ENCODE results near the gene FGFR2.

FGFR2 gene

DNA sequence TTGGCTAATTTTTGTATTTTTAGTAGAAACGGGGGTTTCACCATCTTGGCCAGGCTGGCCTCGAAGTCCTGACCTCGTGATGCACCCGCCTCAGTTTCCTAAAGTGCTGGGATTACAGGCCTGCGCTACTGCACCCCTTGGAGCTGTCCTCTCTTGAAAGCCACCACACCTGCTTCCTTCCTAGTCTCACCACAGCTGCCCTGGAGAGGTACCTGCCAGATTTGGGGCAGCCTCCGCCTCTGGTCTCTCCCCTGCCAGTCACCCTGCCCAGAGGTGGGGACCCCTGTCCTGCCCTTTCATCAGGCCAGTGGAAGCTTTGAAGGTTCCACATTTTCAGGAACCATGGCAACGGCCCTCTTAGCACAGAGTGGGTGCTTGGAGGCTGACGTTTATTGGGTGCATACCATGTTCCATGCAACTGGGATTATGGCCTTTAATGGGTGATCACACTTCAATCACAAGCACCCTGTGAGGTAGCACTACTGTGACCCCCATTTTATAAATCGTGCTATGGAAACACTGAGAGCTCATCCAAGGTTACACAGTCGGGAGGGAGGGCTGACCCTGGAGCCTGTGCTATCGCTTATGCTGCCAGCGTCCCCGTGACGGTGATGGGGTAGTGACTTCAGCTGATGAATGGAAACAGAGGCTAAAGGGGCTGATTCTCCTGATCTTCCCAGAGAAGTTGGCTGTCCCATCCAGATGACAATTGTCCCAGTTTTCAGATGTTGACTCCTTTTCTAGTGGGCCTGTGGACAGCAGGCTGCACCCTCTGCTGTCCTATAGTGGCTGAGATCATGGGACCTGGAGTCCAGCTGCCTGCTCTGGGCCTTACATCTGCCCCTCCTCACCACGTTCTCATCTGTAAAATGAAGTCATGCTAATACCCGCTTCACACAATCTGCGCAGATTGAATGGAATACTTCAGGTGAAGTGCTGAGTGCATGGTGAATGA is 11.5 kb upstream of the FGFR2 start:
- no peak for DNase-seq

DNA sequence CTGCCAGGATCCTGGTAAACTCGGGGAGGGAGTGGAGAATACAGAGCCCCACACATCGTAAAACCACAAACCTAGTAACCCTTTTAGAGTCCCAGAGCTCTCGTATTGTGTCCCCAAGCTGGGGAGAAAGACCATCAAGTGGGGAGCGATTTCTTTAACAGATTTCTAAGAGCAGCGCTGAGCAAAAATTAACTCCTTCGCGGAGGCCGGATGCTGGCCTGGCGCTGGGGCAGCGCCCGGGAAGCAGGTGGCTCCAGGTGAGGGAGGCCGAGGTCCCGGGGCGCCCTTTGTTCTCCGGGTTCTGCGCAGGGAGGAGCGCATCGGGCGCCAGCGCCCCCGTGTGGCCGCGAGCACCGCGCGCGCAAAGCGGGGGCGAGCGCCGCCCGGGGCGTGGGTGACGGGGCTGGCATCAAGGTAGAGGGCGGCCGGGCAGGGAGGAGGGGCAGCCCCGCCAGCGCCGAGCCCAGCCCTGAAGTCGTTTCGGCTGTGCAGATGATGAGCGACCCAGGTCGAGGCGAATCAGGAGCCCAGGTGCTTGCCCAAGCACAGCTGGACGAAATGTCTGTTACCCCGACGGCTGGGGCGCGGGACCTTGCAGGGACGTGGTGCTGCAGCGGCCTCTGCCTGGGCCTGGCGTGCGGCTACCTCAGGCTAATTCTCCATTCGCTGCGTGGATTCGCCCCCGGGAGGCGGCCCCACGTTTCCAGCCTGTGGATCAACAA is 10.4 kb upstream of the FGFR2 start:
- peak; percentile 56 for DNase-seq

- no peak for DNase-seq
Measured at GRCh38 chr10:121607310-121608055, 9.2 kb upstream of the FGFR2 start.

DNA sequence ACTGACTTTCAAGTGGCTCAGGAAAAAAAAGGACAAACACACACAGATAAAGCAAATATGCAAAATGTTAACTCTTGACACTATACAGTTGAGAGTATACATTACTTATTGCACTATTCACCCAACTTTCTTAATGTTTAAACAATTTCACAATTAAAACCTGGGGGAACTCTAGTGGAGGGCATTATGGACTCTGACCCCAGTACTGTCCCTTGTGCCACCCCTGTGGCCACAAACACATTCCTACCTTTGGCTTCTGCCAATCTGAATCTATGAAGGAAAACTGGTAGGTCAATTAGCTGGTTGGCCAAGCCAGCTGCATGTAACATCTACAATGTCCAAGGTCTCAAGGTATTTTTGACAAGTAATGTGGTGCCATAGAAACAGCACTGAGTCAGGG is 7.5 kb upstream of the FGFR2 start:
- no peak for DNase-seq

- no peak for DNase-seq
Measured at GRCh38 chr10:121601458-121601857, 3.2 kb upstream of the FGFR2 start.

GRCh38 chr10:121600611-121601010 is 2.4 kb upstream of the FGFR2 start:
- DNase-seq: no peak

DNA sequence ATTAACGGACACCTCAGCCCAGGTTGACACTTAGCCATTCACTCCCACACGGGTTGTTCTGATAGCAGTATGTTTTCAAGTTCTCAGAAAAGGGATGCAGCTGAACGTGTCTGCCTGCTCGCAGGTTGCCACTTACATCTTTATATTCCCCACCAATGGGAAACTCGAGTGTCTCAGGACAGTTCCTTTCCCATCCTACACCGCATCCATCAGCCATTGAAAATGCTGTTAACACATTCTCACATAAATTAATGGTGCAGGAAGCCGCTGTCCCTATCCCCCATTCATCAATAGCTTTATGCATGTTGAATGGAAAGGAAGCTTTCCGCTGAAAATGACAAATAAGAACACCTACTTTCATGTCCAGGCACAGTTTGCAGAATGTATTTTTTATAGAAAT is 1.7 kb upstream of the FGFR2 start:
- DNase-seq: no peak

- peak; percentile 54 for DNase-seq
Measured at GRCh38 chr10:121597504-121598262, 561 bp downstream of the FGFR2 start.

GRCh38 chr10:121596689-121597503 is 1.3 kb downstream of the FGFR2 start:
- DNase-seq: no peak

DNA sequence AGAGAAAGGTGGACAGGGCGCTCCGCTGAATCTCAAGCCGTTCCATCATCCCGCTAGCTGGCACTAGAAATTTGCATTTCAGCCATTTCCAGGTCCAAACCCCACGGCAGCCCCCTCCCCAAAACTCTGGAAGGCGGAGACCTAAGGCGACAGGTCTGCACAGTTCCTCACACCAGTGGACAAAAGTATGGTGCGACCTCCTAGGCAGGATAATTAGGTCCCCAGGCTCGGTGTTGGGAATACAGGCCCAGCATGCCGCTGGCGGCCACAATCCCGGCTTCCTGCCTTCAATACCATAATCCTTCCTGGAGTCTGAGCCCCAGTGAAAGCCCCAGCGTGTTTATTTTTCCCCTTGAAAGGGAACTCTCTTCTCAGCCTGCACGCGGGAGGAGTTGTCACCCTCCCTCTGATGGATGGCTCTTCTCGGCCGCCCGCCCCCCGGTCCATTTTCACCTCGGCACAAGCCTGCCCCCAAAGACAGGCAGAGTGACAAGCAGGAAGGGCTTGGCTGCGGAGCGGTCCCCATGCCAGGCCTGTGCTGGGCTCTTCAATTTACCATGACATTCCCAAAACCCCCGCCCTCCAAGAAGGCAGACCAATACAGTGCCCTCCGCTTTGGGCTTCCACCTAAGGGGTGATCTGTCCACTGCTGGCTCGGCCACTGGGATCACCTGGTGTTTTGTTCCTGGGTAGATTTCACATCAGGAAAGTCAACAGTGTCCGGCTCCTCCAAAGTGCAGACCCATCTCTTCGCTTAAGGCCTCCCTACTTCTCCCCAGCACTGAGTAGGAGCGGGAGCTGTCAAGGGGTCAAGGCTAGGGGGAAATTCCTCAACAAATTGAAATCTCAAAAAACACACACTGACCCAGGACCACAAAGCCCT is 2.2 kb downstream of the FGFR2 start:
- DNase-seq: no peak

DNA sequence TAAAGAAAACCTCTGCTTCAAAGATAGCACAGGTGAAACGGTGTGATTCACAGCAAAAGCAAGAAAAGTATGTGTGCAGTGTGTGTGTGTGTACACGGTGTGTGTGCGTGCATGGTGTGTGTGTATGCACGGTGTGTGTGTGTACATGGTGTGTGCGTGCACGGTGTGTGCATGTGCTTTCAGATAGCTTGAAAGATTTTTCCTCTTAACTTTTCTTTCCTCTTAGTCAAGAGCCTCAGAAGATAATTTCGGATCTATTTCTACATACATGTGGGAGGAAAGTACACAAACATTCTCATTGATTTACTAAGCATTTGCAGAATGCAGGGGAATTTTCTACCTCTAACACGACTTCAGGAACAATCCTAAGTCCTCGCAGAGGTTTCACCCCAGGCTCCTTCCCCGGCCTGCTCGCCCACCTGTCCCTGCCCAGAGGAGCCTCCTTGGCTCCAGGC is 2.9 kb downstream of the FGFR2 start:
- DNase-seq: no peak

GRCh38 chr10:121594623-121595350 is 3.5 kb downstream of the FGFR2 start:
- DNase-seq: no peak

GRCh38 chr10:121594076-121594475 is 4.2 kb downstream of the FGFR2 start:
- no peak for DNase-seq

DNA sequence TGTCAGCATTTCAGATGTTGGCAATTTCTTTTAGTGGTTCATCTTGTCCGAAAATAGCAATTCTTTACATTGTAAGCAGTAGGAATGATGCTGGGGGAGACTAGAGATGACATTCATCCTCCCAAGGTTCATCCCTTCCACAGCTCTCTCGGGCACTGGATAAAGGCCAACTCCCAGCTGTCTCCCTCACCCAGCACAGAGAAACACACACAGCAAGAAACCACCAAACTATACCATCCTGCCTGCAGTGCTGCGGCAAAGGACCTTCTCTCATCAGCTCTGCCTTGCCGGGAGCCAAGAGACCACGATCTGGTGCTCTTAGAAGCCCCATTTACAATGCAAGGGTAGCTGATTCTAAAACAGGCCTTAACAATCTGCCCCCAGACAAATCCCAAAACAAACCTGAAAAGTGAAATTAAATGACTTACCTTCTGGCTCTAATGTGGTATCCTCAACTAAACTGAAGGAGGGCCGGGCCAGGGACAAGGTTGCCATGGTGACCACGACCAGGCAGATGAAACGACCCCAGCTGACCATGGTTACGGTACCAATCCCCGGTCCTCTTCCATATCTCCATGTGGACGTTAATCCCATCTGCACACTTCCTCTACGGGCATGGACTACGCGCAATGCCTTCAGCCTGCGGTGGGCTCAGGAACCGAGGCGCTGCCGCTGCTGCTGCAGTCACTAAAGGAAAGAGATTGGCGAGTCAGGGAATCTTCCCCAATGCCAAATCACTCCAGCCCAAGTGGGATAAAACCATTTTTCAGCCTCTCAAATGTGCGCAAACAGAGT is 4.8 kb downstream of the FGFR2 start:
- DNase-seq: no peak

DNA sequence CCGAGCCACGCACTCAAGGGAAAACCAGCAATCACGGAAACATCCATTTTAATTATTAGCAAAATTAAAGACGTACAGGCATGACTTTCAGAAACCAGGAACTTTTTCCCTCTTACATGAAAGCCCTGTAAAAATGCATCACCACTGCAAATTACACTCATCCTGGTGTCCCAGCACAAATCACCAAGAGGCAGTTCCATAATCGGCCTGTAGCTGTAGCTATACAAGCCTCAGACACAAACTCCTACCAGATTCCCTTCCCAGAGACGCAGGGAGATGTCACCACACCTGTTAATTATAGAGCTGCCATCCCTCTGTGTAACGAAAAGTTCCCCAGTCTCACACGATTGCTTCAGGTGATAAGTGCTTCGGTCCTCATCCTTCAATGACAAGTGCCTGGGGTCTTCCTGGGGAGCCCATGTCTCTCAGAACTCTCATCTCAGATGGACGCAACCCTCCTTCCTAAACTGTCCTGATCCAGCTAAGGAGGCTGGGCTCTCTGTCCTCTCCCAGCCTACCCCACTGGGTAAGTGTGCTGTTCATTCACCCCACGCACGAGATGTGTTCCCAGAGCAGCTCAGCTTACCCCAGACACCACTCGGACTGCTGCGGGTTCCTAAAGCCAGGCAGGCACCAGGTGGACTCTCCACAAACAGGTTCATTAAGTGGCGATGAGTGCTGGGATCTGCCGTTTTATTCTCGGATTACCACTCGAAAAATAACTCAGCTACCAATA is 5.9 kb downstream of the FGFR2 start:
- DNase-seq: no peak

DNA sequence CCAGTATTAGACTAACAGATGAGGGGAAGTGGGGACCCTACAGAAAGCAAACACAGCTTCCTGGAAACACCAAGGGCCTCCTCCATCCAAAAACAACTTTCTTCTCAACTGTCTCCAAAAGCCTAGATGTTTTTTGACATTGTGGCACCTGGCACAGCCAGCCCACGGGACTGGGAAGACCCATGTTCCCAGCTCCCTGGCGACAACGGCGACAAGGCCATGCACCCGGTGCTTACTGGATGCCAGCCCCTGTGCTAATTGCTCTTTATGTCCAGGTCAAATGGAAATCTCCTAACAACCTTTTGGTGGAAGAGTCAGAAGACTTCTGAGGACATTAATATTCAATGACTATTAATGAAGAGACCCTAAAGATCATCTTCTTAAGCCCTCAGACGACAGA is 7.1 kb downstream of the FGFR2 start:
- DNase-seq: no peak

DNA sequence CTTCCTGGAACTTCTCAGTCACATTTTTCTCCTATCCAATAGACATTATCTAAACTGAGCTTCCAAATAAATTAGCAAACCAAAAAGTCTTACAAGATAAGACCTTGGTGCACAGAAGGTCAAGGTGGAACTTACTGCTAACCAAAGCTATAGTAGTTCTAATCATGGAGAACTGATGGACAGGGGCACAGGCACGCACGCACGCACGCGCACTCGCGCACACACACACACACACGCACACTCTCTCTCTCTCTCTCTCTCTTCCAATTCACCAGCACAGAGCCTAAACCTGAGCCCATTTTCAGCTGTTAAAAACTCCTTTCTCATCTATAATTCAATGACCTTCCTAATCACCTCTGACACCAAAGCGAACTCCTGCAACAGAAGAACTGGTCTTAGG is 7.5 kb downstream of the FGFR2 start:
- DNase-seq: no peak

DNA sequence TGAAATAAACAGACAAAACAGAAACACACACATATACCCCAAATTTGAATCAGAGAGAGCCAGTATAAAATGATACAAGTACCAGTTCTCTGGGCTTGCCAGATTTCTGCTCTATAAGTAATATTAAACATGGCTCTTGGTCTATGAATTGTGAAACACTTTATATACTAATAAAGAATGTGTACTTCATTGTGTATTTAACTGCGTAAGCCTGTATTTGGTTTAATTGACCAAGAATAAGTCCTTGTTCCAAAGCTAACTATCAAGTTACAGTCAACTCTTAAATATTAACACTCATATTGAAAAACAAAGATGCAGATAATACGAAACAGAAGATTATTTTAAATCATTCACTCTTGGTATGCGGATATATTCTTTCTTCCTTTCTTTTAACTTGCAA is 8.7 kb downstream of the FGFR2 start:
- DNase-seq: no peak

All from 8988T (cell line).